GM10248 (cell line): ENCODE results near the gene SENP8.
A peak's percentile ranks its signal among the peaks of the same experiment; 100 is the strongest.
"Not testable (repeated sequence)": the region's sequence is repeated elsewhere in the genome, so short reads cannot be mapped to it uniquely, and the experiment has no call there.

Experiments
- CTCF ChIA-PET: fragments of 300-600 bp; sonication (Branson Sonifier 250); formaldehyde crosslinking; extraction: SDS; loops from one replicate; lab custom pipeline; 2021; ENCODE audit warnings: antibody characterized with exemption; lab: Yijun Ruan, JAX
- POLR2A ChIA-PET: fragments of 350-650 bp; sonication (Branson Sonifier 250); formaldehyde crosslinking; extraction: SDS; loops from one replicate; lab custom pipeline; 2020; ENCODE audit warnings: antibody characterized with exemption; lab: Yijun Ruan, JAX
- DNase-seq: peaks from one replicate; pipeline ENCODE4 v3.0.0; 2012; ENCODE audit errors: extremely low spot score
- CTCF ChIP-seq: IDR thresholded peaks from 2 replicates; pipeline ENCODE4 v1.5.1; 2012; ENCODE audit warnings: mild to moderate bottlenecking, low read depth; ENCODE audit errors: extremely low read depth, missing control alignments, control extremely low read depth

SENP8 gene

DNA sequence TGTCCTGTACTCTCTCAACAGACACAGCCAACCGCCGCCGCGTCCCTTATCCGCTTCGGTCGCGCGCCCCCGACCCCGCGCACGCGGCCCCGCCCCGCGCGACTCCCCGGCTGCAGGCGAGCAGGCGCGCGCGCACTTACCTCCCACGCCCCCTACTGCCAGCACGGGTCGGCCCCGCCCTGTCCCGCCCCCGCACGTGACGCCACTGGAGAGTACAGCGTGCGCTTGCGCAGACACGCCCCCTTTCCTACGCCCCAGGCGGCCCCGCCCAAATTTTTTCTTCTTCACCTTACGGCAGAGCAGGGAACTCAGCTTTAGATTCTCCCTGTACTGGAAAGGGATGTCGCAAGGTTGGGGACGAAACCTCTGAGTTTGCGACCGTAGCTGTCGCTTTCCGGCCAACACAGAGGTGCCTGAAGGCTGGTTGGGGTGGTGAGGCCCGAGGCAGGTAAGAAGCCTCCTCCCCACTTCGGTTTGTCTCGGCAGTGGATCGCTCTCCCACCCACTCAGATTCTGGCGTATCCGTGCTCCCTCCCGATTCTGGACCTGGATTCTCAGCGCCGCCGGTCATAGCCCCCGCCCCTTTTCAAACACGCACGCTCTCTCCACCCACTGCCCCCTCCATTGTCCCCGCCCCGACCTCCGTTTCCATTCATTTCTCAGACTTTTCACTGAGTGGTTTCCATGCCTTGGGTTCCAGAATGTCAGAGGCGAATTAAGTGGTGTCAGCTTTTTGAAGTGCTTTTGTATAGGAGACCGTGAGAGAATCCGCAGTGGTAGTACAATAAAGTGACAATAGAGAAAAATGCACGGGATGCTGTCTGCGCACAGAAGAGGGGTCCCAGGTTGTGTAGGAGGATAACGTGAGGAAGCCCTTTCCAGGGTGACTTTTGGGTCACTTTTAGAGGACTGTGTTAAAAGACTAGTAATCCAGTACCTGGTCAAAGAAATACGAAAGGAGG is at the start of gene SENP8, which contains the start of gene MYO9A:
TSS of gene SENP8 (plus strand) at position 387 of the 962 bp plus-strand sequence. CDS start 21,221 bp downstream, outside the sequence.
TSS of gene MYO9A (minus strand) at position 134 of the 962 bp plus-strand sequence. CDS start 71,587 bp downstream, outside the sequence.
- ChIA-PET CTCF (interaction anchor here (1.0 kb wide), 2 partner anchors 9 to 14 kb away, joined by 3 to 5 read pairs; no protein-coding TSS in a partner anchor), POLR2A (interaction anchor here (0.6 to 1.1 kb wide), 3 partner anchors 9 to 23 kb away, joined by 3 to 5 read pairs (median 4); no protein-coding TSS in a partner anchor)
- no peak for TF ChIP-seq CTCF
- DNase-seq: peak; percentile 98

DNA sequence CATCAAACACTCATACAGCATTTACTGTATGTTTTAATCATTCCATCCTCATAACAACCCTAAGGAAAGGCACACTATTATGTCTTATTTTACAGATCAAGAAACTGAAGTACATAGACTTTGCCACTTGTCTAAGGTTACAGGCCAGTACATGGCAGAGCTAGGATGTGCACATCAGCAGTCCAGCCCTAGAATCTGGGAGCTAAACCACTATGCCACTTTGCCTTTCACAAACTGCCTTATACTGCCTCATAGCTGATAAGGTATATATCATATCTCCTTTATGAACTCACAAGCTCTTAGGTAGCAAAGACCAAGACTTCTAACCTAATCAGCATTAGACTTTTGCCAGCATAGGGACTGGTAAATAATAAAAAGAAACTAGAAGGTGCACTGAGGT is 49.3 kb upstream of the SENP8 start:
- no peak for TF ChIP-seq CTCF
- CTCF ChIA-PET: no interaction called here
- POLR2A ChIA-PET: no interaction called here
- DNase-seq: no peak

DNA sequence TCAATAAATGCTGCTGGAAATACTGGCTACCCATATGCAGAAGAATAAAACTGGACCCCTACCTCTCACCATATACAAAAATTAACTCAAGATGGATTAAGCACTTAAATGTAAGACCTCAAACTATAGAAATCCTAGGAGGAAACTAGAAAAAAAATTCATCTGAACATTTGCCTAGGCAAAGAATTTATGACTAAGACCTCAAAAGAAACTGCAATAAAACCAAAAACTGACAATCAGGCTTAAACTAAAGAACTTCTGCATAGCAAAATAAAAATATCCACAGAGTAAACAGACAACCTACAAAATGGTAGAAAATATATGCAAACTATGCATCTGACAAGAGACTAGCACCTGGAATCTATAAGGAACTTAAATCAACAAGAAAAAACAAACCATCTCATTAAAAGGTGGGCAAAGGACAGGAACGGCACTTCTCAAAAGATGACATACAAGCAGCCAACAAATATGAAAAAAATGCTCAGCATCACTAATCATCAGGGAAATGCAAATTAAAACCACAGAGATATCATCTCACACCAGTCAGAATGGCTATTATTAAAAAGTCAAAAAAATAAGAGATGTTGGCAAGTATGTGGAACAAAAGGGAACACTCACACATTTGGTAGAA is 47.3 kb upstream of the SENP8 start:
- POLR2A ChIA-PET: no interaction called here
- no peak for DNase-seq
- CTCF ChIA-PET: no interaction called here
- TF ChIP-seq CTCF: no peak

- DNase-seq, POLR2A ChIA-PET, CTCF ChIA-PET: not testable (repeated sequence)
Observed at GRCh38 chr15:72071448-72071825, 46.8 kb upstream of the SENP8 start.

DNA sequence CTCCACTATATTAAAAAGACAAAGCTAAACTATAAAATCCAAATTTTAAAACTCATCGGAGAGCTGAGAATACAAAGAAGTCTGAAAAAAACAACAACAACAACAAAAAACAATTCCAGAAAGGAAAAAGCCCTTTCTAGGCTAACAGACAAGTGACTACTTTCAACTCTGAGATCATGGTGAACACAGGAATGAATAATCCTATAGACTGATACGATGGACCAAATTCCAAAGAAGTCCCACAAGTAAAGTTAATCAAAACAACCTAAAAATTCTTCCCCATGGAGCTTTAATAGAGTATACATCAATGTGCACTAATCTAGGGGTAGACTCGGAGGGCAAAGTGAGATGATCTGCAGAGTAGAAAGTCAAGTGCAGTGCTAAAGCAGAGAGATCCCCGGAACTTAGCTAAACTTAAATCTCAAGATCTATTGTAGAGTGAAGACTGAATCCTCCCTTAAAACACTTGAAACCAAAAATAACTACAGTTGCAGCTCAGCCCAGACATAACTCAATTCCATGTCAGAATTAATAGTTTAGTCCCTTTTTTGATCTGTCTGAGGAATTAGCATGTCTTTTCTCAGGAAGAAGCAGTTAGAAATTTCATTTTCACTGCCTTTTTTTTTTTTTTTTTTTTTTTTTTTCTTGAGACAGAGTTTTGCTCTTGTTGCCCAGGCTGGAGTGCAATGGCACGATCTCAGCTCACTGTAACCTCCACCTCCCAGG is 43.7 kb upstream of the SENP8 start:
- no peak for TF ChIP-seq CTCF
- POLR2A ChIA-PET: no interaction called here
- CTCF ChIA-PET: interaction anchor here (0.9 to 1.8 kb wide), 7 partner anchors 9 to 274 kb away, joined by 3 to 5 read pairs (median 4); no protein-coding TSS in a partner anchor
- DNase-seq: no peak

- ChIA-PET CTCF (interaction anchor here (1.1 to 2.0 kb wide), 3 partner anchors 12 to 63 kb away, joined by 3 to 6 read pairs (median 4); no protein-coding TSS in a partner anchor), POLR2A (no interaction called here)
- no peak for TF ChIP-seq CTCF
- no peak for DNase-seq
Observed at GRCh38 chr15:72077950-72078349, 40.3 kb upstream of the SENP8 start.
